WTC11 (cell line): ENCODE data around the gene OR2W1. TPM values are rescaled to one million over a fixed set of nuclear protein-coding genes. Genes with fewer than 3 reads are reported as not detected.

ENCODE experiments used
- ATAC-seq: fragments of 200-7000 bp; cut with Tn5 transposase; 2 replicates; pipeline ENCODE4 v1.10.0; 2021; ENCODE audit warnings: mild to moderate bottlenecking, moderate library complexity
- CTCF ChIA-PET: fragments of 300-600 bp; sonication (Branson Sonifier 250); formaldehyde crosslinking; loops from one replicate; lab custom pipeline; 2021; ENCODE audit warnings: antibody characterized with exemption; lab: Charles Lee
- POLR2A ChIA-PET: fragments of 350-600 bp; sonication (Branson Sonifier 250); formaldehyde crosslinking; loops from one replicate; lab custom pipeline; 2021; ENCODE audit warnings: antibody characterized with exemption; lab: Charles Lee
- DNase-seq: peaks from one replicate; pipeline ENCODE4 v3.0.0; 2021; ENCODE audit warnings: low spot score
- H3K27ac Mint-ChIP-seq: 2 replicates; pipeline ENCODE4 v1.8.0; 2021; ENCODE audit warnings: mixed read lengths
- H3K27me3 Mint-ChIP-seq: 2 replicates; pipeline ENCODE4 v1.8.0; 2021; ENCODE audit warnings: low read depth, mild to moderate bottlenecking, moderate library complexity, mixed read lengths
- H3K36me3 Mint-ChIP-seq: 2 replicates; pipeline ENCODE4 v1.8.0; 2021; ENCODE audit warnings: mixed read lengths
- H3K4me1 Mint-ChIP-seq: 2 replicates; pipeline ENCODE4 v1.8.0; 2022; ENCODE audit warnings: mixed read lengths
- H3K4me3 Mint-ChIP-seq: 2 replicates; pipeline ENCODE4 v1.8.0; 2021; ENCODE audit warnings: mild to moderate bottlenecking, moderate library complexity, mixed read lengths
- H3K9me3 Mint-ChIP-seq: 2 replicates; pipeline ENCODE4 v1.8.0; 2021; ENCODE audit warnings: mixed read lengths
- CREM ChIP-seq: sonication (generic); formaldehyde crosslinking; IDR thresholded peaks from 2 replicates; pipeline ENCODE4 v1.8.1; 2022; ENCODE audit warnings: mild to moderate bottlenecking, missing genetic modification reagents, moderate library complexity
- FOXJ3 ChIP-seq: sonication (generic); formaldehyde crosslinking; IDR thresholded peaks from 2 replicates; pipeline ENCODE4 v1.9.0; 2021; ENCODE audit warnings: missing genetic modification reagents, mild to moderate bottlenecking, borderline replicate concordance
- FOXK1 ChIP-seq: sonication (generic); formaldehyde crosslinking; IDR thresholded peaks from 2 replicates; pipeline ENCODE4 v1.8.0; 2022; ENCODE audit warnings: mild to moderate bottlenecking, moderate library complexity, missing genetic modification reagents
- GTF2I ChIP-seq: fragments of 250-450 bp; sonication (Bioruptor Pico); conservative IDR thresholded peaks from 2 replicates; pipeline ENCODE4 v1.4.0; 2021; ENCODE audit warnings: mild to moderate bottlenecking
- PREB ChIP-seq: sonication (generic); formaldehyde crosslinking; IDR thresholded peaks from 2 replicates; pipeline ENCODE4 v1.8.1; 2022; ENCODE audit warnings: mild to moderate bottlenecking, missing genetic modification reagents, moderate library complexity, borderline replicate concordance
- TCF7 ChIP-seq: sonication (generic); formaldehyde crosslinking; IDR thresholded peaks from 2 replicates; pipeline ENCODE4 v1.8.0; 2022; ENCODE audit warnings: mild to moderate bottlenecking, low read depth, missing genetic modification reagents, moderate library complexity
- TEAD4 ChIP-seq: sonication (generic); formaldehyde crosslinking; IDR thresholded peaks from 2 replicates; pipeline ENCODE4 v1.8.0; 2022; ENCODE audit warnings: mild to moderate bottlenecking, missing genetic modification reagents
- TP53 ChIP-seq: sonication (generic); formaldehyde crosslinking; IDR thresholded peaks from 2 replicates; pipeline ENCODE4 v1.8.1; 2023; ENCODE audit warnings: mild to moderate bottlenecking, missing genetic modification reagents
- ZBTB43 ChIP-seq: sonication (generic); formaldehyde crosslinking; IDR thresholded peaks from 2 replicates; pipeline ENCODE4 v1.8.1; 2023; ENCODE audit warnings: mild to moderate bottlenecking, missing genetic modification reagents
- ZNF423 ChIP-seq: fragments of 250-450 bp; sonication (Bioruptor Pico); IDR thresholded peaks from 2 replicates; pipeline ENCODE4 v2.1.2; 2022; ENCODE audit warnings: mild to moderate bottlenecking, moderate library complexity
- total RNA-seq: library from RNA; stranded (reverse); gene quantifications from 3 replicates; pipeline ENCODE4 v1.2.3, GENCODE V29; 2021
- TF ChIP-seq, protein P1 (sequence below): fragments of 250-450 bp; sonication (Bioruptor Pico); IDR thresholded peaks from 2 replicates; pipeline ENCODE4 v1.9.0; 2021; ENCODE audit warnings: mild to moderate bottlenecking, borderline replicate concordance
- TF ChIP-seq, protein P2 (sequence below): fragments of 250-450 bp; sonication (Bioruptor Pico); IDR thresholded peaks from 2 replicates; pipeline ENCODE4 v1.9.0; 2021; ENCODE audit warnings: moderate library complexity, mild to moderate bottlenecking, inconsistent platforms, borderline replicate concordance
- TF ChIP-seq, protein P3 (sequence below): sonication (generic); formaldehyde crosslinking; IDR thresholded peaks from 2 replicates; pipeline ENCODE4 v1.8.1; 2023; ENCODE audit warnings: mild to moderate bottlenecking, moderate library complexity, missing genetic modification reagents
- TF ChIP-seq, protein P4 (sequence below): sonication (generic); formaldehyde crosslinking; IDR thresholded peaks from 2 replicates; pipeline ENCODE4 v1.8.0; 2022; ENCODE audit warnings: mild to moderate bottlenecking, missing genetic modification reagents

Gene OR2W1
- total RNA-seq, 1 experiment from 2014 or later = not detected

DNA sequence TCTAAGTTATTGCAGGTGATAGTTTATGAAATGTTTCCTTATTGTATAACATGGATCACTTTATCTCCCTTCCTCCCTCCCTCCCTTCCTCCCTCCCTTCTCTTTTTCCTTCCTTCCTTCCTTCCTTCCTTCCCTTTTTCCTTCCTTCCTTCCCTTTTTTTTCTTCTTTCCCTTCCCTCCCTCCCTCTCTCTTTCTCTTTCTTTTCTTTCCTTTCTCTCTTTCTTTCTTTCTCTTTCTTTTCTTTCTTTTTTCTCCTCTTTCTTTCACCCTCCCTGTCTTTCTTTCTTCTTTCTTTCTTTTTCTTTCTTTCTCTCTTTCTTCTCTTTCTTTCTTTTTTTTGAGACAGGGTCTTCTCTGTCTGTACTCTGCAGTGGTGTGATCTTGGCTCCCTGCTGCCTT lies 36.3 kb upstream of the OR2W1 start:
- TF ChIP-seq TEAD4 (CRISPR knock-in tag) (no peak), GTF2I (CRISPR knock-in tag) (no peak), TCF7 (no peak), FOXJ3 (CRISPR knock-in tag) (no peak), PREB (no peak), ZBTB43 (no peak), TP53 (CRISPR knock-in tag) (no peak), CREM (CRISPR knock-in tag) (no peak), ZNF423 (no peak)
- TF ChIP-seq, protein P1, sequence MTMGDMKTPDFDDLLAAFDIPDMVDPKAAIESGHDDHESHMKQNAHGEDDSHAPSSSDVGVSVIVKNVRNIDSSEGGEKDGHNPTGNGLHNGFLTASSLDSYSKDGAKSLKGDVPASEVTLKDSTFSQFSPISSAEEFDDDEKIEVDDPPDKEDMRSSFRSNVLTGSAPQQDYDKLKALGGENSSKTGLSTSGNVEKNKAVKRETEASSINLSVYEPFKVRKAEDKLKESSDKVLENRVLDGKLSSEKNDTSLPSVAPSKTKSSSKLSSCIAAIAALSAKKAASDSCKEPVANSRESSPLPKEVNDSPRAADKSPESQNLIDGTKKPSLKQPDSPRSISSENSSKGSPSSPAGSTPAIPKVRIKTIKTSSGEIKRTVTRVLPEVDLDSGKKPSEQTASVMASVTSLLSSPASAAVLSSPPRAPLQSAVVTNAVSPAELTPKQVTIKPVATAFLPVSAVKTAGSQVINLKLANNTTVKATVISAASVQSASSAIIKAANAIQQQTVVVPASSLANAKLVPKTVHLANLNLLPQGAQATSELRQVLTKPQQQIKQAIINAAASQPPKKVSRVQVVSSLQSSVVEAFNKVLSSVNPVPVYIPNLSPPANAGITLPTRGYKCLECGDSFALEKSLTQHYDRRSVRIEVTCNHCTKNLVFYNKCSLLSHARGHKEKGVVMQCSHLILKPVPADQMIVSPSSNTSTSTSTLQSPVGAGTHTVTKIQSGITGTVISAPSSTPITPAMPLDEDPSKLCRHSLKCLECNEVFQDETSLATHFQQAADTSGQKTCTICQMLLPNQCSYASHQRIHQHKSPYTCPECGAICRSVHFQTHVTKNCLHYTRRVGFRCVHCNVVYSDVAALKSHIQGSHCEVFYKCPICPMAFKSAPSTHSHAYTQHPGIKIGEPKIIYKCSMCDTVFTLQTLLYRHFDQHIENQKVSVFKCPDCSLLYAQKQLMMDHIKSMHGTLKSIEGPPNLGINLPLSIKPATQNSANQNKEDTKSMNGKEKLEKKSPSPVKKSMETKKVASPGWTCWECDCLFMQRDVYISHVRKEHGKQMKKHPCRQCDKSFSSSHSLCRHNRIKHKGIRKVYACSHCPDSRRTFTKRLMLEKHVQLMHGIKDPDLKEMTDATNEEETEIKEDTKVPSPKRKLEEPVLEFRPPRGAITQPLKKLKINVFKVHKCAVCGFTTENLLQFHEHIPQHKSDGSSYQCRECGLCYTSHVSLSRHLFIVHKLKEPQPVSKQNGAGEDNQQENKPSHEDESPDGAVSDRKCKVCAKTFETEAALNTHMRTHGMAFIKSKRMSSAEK (CRISPR knock-in tag) = no peak
- TF ChIP-seq, protein P2, sequence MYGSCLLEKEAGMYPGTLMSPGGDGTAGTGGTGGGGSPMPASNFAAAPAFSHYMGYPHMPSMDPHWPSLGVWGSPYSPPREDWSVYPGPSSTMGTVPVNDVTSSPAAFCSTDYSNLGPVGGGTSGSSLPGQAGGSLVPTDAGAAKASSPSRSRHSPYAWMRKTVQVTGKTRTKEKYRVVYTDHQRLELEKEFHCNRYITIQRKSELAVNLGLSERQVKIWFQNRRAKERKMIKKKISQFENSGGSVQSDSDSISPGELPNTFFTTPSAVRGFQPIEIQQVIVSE (CRISPR knock-in tag) = no peak
- TF ChIP-seq, protein P3, sequence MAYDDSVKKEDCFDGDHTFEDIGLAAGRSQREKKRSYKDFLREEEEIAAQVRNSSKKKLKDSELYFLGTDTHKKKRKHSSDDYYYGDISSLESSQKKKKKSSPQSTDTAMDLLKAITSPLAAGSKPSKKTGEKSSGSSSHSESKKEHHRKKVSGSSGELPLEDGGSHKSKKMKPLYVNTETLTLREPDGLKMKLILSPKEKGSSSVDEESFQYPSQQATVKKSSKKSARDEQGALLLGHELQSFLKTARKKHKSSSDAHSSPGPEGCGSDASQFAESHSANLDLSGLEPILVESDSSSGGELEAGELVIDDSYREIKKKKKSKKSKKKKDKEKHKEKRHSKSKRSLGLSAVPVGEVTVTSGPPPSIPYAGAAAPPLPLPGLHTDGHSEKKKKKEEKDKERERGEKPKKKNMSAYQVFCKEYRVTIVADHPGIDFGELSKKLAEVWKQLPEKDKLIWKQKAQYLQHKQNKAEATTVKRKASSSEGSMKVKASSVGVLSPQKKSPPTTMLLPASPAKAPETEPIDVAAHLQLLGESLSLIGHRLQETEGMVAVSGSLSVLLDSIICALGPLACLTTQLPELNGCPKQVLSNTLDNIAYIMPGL (CRISPR knock-in tag) = no peak
- TF ChIP-seq, protein P4, sequence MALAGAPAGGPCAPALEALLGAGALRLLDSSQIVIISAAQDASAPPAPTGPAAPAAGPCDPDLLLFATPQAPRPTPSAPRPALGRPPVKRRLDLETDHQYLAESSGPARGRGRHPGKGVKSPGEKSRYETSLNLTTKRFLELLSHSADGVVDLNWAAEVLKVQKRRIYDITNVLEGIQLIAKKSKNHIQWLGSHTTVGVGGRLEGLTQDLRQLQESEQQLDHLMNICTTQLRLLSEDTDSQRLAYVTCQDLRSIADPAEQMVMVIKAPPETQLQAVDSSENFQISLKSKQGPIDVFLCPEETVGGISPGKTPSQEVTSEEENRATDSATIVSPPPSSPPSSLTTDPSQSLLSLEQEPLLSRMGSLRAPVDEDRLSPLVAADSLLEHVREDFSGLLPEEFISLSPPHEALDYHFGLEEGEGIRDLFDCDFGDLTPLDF (CRISPR knock-in tag) = no peak
- ChIA-PET POLR2A (no interaction called here), CTCF (interaction anchor here (1.6 kb wide), 1 partner anchor 9 kb away, joined by 7 read pairs; no protein-coding TSS in a partner anchor)
- Mint-ChIP-seq H3K27ac (no peak overlapping the region), H3K27me3 (no peaks in the 10 kb centered on the region; the same call in 1 of the 2 replicates), H3K9me3 (no peaks in the 10 kb centered on the region), H3K36me3 (no peaks in the 10 kb centered on the region), H3K4me3 (no peak overlapping the region), H3K4me1 (no peaks in the 10 kb centered on the region)
- DNase-seq (no peak), ATAC-seq (no peak)

DNA sequence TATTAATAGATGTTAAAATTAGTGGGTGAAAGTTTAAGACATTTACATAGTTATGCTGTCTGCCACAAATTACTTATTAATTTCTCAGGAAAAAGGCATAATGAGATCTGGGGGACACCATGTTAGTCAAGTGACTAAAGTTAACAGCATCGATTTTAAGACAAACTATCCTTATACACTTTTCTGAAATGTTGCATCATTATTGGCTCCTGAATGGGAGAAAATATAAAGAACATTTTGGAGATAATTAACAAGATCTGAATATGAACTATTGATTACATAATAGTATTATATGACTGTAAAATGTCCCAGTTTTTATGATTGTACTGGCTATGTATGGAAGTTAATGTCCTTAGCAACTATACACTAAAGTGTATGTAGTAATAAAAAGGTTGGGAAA lies 34.2 kb upstream of the OR2W1 start:
- Mint-ChIP-seq H3K4me1 (no peaks in the 10 kb centered on the region), H3K27me3 (no peaks in the 10 kb centered on the region; the same call in 1 of the 2 replicates), H3K9me3 (no peaks in the 10 kb centered on the region), H3K36me3 (no peaks in the 10 kb centered on the region), H3K4me3 (no peak overlapping the region), H3K27ac (no peak overlapping the region)
- DNase-seq (no peak), ATAC-seq (no peak)
- no peak for TF ChIP-seq FOXK1 (CRISPR knock-in tag)
- CTCF ChIA-PET = no interaction called here
- POLR2A ChIA-PET = no interaction called here
